Neural progenitor cell (in vitro differentiated cells): ENCODE data around the gene GADL1.

ENCODE experiments used
- EZH2 ChIP-seq: fragments of 200-600 bp; sonication (generic); IDR thresholded peaks from 2 replicates; pipeline ENCODE4 v1.6.1; 2017; ENCODE audit warnings: antibody characterized with exemption, mild to moderate bottlenecking, moderate library complexity
- TF ChIP-seq, protein P1 (sequence below): fragments of 200-600 bp; sonication (generic); IDR thresholded peaks from 2 replicates; pipeline ENCODE4 v1.5.1; 2017; ENCODE audit warnings: antibody characterized with exemption, mild to moderate bottlenecking

DNA sequence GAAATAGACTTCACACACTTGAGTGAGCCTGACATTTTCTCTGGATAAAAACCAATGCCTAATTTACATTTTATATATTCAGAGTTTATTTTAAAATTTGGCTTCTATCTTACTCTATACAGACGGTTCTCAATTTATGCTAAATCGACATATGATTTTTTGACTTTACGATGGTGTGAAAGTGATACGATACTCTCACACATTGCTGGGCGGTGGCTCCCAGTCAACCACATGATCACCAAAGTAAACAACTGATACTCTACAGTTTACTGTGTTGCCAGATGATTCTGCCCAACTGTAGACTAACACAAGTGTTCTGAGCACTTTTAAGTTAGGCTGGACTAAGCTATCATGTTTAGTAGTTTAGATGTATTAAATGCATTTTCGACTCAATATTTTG is 25.1 kb upstream of the GADL1 start:
- TF ChIP-seq, protein P1, sequence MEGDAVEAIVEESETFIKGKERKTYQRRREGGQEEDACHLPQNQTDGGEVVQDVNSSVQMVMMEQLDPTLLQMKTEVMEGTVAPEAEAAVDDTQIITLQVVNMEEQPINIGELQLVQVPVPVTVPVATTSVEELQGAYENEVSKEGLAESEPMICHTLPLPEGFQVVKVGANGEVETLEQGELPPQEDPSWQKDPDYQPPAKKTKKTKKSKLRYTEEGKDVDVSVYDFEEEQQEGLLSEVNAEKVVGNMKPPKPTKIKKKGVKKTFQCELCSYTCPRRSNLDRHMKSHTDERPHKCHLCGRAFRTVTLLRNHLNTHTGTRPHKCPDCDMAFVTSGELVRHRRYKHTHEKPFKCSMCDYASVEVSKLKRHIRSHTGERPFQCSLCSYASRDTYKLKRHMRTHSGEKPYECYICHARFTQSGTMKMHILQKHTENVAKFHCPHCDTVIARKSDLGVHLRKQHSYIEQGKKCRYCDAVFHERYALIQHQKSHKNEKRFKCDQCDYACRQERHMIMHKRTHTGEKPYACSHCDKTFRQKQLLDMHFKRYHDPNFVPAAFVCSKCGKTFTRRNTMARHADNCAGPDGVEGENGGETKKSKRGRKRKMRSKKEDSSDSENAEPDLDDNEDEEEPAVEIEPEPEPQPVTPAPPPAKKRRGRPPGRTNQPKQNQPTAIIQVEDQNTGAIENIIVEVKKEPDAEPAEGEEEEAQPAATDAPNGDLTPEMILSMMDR, result no peak
- no peak for TF ChIP-seq EZH2
